Cardiac muscle cell (in vitro differentiated cells and primary cell): ENCODE data around the gene MAP1A. TPM values are rescaled to one million over a fixed set of nuclear protein-coding genes. Genes with fewer than 3 reads are reported as not detected.
"Not testable (repeated sequence)": the region's sequence is repeated elsewhere in the genome, so short reads cannot be mapped to it uniquely, and the experiment has no call there.

Source experiments
- DNase-seq, 2 donors: peaks; one replicate each; pipeline versions ENCODE4 v3.0.0 to v3.0.0-alpha.2; 2010 to 2017; ENCODE audit warnings: low read depth in 1 of 2, low spot score in 1 of 2
- H3K27ac ChIP-seq: fragments of 200-600 bp; sonication (generic); 2 replicates; pipeline ENCODE4 v1.5.1; 2016
- H3K27me3 ChIP-seq: fragments of 200-600 bp; sonication (generic); 2 replicates; pipeline ENCODE4 v1.6.0; 2016; ENCODE audit warnings: control low read depth
- H3K36me3 ChIP-seq: fragments of 200-600 bp; sonication (generic); 2 replicates; pipeline ENCODE4 v1.5.1; 2016; ENCODE audit warnings: control low read depth
- H3K4me1 ChIP-seq: fragments of 200-600 bp; sonication (generic); 2 replicates; pipeline ENCODE4 v1.8.1; 2017; ENCODE audit warnings: low read depth, mild to moderate bottlenecking, mixed run types
- H3K4me3 ChIP-seq: fragments of 200-600 bp; sonication (generic); 2 replicates; pipeline ENCODE4 v1.5.1; 2016; ENCODE audit warnings: mild to moderate bottlenecking
- H3K9me3 ChIP-seq: fragments of 200-600 bp; sonication (generic); 2 replicates; pipeline ENCODE4 v1.5.1; 2017; ENCODE audit warnings: low read depth, mild to moderate bottlenecking, control low read depth
- CTCF ChIP-seq: IDR thresholded peaks from 2 replicates; pipeline ENCODE4 v1.5.1; 2012; ENCODE audit warnings: low read depth, mild to moderate bottlenecking, low read length
- polyA plus RNA-seq: library from polyadenylated mRNA; unstranded; fragments of >200 nt; fragmentation: Nextera tagmentation; extraction: Ambion mirVana; gene quantifications from 2 replicates; pipeline ENCODE4 v1.2.1, GENCODE V29; 2016
- total RNA-seq: library from RNA; depleted of rRNA; stranded (reverse); fragments of >200 nt; gene quantifications from 2 replicates; pipeline ENCODE4 v1.2.3, GENCODE V29; 2016

Gene MAP1A
- total and polyA plus RNA-seq, 2 experiments from 2014 or later, result 19.3 to 30.6 TPM

DNA sequence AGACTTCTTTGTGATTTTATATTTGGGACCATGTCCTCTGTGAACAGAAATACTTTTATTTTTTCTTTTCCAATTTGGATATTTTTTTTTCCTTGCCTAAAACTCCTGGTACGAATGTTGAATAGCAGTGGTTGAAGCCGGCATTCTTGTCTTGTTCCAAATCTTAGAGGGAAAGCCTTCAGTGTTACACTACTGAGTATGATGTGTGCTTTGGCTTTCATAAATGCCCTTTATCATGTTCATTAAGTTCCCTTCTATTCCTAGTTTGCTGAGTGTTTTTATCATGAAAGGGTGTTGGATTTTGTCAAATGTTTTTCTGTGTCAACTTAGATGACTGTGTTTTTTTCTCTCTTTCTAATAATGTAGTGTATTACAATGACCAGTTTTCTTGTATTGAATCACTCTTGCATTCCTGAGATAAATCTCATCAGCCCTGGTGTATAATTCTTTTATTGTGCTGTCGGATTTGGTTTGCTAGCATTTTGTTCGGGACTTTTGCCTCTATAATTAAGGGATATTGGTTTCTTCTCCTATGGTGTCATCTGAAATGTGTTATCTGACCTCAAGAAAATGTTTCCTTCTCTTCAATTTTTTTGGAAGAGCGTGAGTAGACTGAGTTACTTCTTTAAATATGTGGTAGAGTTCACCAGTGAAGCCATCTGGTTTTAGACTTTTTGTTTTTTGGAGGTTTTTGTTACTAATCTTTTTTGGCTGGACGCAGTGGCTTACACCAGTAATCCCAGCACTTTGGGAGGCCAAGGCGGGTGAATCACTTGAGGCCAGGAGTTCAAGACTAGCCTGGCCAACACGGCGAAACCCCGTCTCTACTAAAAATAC lies 33.3 kb downstream of the MAP1A start:
- H3K36me3 ChIP-seq, result peaks cover 2% of the 10 kb centered on the region
- no peaks in the 10 kb centered on the region for H3K9me3 ChIP-seq
- H3K4me1 ChIP-seq, result no peaks in the 10 kb centered on the region
- DNase-seq, result peak in 1 of 2 donors; percentile 62
- no peak overlapping the region for H3K27ac ChIP-seq
- no peak for TF ChIP-seq CTCF
- no peaks in the 10 kb centered on the region for H3K27me3 ChIP-seq
- no peak overlapping the region for H3K4me3 ChIP-seq

- Histone ChIP-seq H3K27me3 (no peaks in the 10 kb centered on the region), H3K4me3 (no peak overlapping the region), H3K4me1 (no peaks in the 10 kb centered on the region), H3K36me3 (peaks cover 2% of the 10 kb centered on the region), H3K27ac (no peak overlapping the region), H3K9me3 (no peaks in the 10 kb centered on the region)
- no peak for TF ChIP-seq CTCF
- DNase-seq, result no peak
Observed at GRCh38 chr15:43552256-43552655, 34.8 kb downstream of the MAP1A start.

- H3K9me3 ChIP-seq, result no peaks in the 10 kb centered on the region
- DNase-seq, result no peak
- no peak overlapping the region for H3K4me3 ChIP-seq
- no peaks in the 10 kb centered on the region for H3K27me3 ChIP-seq
- H3K36me3 ChIP-seq, result no peaks in the 10 kb centered on the region
- no peaks in the 10 kb centered on the region for H3K4me1 ChIP-seq
- H3K27ac ChIP-seq, result no peak overlapping the region
- TF ChIP-seq CTCF, result no peak
Observed at GRCh38 chr15:43552986-43553385, 35.6 kb downstream of the MAP1A start.

DNA sequence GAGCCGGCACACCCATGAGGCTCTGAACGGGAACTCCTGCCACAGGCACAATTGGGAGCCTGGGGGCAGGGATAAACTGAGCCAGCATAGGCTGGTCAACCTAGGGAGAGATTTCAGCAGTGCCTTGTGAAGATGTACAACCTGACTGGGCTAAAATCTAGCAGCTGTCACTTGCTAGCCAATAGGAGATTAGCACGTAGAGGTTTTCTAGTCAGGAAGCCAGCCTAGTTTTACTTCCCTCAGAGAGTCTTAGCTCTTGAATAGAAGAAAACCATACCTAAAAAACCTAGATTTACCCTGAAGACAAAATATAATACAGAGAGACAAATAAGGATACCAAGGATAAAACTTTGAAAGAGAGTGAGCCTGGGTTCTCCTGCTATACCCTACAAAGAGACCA lies 45.3 kb downstream of the MAP1A start:
- DNase-seq, H3K27me3 ChIP-seq, H3K9me3 ChIP-seq, H3K4me1 ChIP-seq, H3K4me3 ChIP-seq, H3K36me3 ChIP-seq, H3K27ac ChIP-seq: not testable (repeated sequence)

GRCh38 chr15:43563793-43564192 lies 46.4 kb downstream of the MAP1A start:
- DNase-seq, H3K27me3 ChIP-seq, H3K4me3 ChIP-seq, H3K27ac ChIP-seq, H3K4me1 ChIP-seq, H3K36me3 ChIP-seq, H3K9me3 ChIP-seq: not testable (repeated sequence)

DNA sequence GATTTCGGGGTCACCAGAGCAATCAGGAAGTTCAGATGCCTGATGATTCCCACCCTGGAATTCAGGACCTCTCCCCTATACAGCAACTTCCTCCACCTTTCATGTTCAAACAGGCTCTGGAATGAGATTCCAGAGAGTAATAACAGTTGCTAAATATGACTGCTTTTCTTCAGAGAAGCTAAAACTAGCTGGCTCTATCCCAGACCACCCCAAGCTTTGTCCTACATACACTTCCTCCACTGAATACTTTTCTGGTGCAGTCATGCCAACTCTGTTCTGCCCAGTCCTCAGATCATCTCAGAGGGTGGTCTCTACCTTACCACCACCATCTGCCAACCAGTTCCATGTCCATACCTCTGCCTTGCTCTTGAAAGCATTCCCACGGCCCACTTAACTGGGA lies 49.2 kb downstream of the MAP1A start:
- not testable (repeated sequence) for H3K36me3 ChIP-seq, H3K4me3 ChIP-seq, H3K9me3 ChIP-seq, H3K4me1 ChIP-seq, H3K27ac ChIP-seq, DNase-seq, H3K27me3 ChIP-seq

- H3K4me3 ChIP-seq, H3K36me3 ChIP-seq, H3K27ac ChIP-seq, H3K9me3 ChIP-seq, H3K27me3 ChIP-seq, DNase-seq, H3K4me1 ChIP-seq: not testable (repeated sequence)
Observed at GRCh38 chr15:43574607-43575006, 57.2 kb downstream of the MAP1A start.

Other genes starting within 250 kb of the MAP1A start
- not detected in 2 replicates for gene TGM7, start 215.4 kb upstream of the MAP1A start, total RNA-seq
- gene TGM7, start 215.4 kb upstream of the MAP1A start, polyA plus RNA-seq, result not detected in 2 replicates
- gene LCMT2, start 187.0 kb upstream of the MAP1A start, total RNA-seq, result 5.3 and 8.2 TPM in 2 replicates
- gene LCMT2, start 187.0 kb upstream of the MAP1A start, polyA plus RNA-seq, result 7.7 and 11.6 TPM in 2 replicates
- 27.1 and 29.8 TPM in 2 replicates for gene ZSCAN29, start 146.6 kb upstream of the MAP1A start, total RNA-seq
- 10.9 and 13.7 TPM in 2 replicates for gene ZSCAN29, start 146.6 kb upstream of the MAP1A start, polyA plus RNA-seq
- 7.1 and 10.7 TPM in 2 replicates for gene TUBGCP4, start 146.5 kb upstream of the MAP1A start, total RNA-seq
- gene TUBGCP4, start 146.5 kb upstream of the MAP1A start, polyA plus RNA-seq, result 16.3 and 19.1 TPM in 2 replicates
- gene TP53BP1, start 24.5 kb upstream of the MAP1A start, total RNA-seq, result 72.1 and 84.1 TPM in 2 replicates
- gene TP53BP1, start 24.5 kb upstream of the MAP1A start, polyA plus RNA-seq, result 41.0 and 41.1 TPM in 2 replicates
- 16.0 and 20.0 TPM in 2 replicates for gene PPIP5K1, start 72.6 kb downstream of the MAP1A start, total RNA-seq
- gene PPIP5K1, start 72.6 kb downstream of the MAP1A start, polyA plus RNA-seq, result 16.5 and 17.6 TPM in 2 replicates
- gene CKMT1B, start 76.4 kb downstream of the MAP1A start, total RNA-seq, result 1.5 and 3.8 TPM in 2 replicates
- 3.3 and 6.5 TPM in 2 replicates for gene CKMT1B, start 76.4 kb downstream of the MAP1A start, polyA plus RNA-seq
- gene STRC, start 101.2 kb downstream of the MAP1A start, total RNA-seq, result 2.5 and 4.6 TPM in 2 replicates
- 0.95 and 5.6 TPM in 2 replicates for gene STRC, start 101.2 kb downstream of the MAP1A start, polyA plus RNA-seq
- 2.5 and 3.8 TPM in 2 replicates for gene CATSPER2, start 131.2 kb downstream of the MAP1A start, total RNA-seq
- 4.6 and 5.3 TPM in 2 replicates for gene CATSPER2, start 131.2 kb downstream of the MAP1A start, polyA plus RNA-seq
- gene CKMT1A, start 176.3 kb downstream of the MAP1A start, total RNA-seq, result 1.4 and 5.9 TPM in 2 replicates
- gene CKMT1A, start 176.3 kb downstream of the MAP1A start, polyA plus RNA-seq, result 3.8 and 5.9 TPM in 2 replicates
- 97.9 and 155 TPM in 2 replicates for gene PDIA3, start 228.8 kb downstream of the MAP1A start, total RNA-seq
- gene PDIA3, start 228.8 kb downstream of the MAP1A start, polyA plus RNA-seq, result 532 and 932 TPM in 2 replicates